Astrocyte (in vitro differentiated cells and primary cell): ENCODE measurements around the gene FXYD7. TPM values are rescaled to one million over a fixed set of nuclear protein-coding genes. Genes with fewer than 3 reads are reported as not detected.

Experiments
- DNase-seq: peaks from one replicate; pipeline ENCODE4 v3.0.0-alpha.2; 2010; ENCODE audit warnings: low read depth
- FAIRE-seq: peaks from 2 replicates; lab custom pipeline; 2011; peaks lifted over from hg19 to GRCh38; lab: Jason Lieb, UNC
- H2AFZ ChIP-seq: 2 replicates; pipeline ENCODE4 v1.6.0; 2012; ENCODE audit warnings: low read depth, low read length, inconsistent platforms
- H3K27ac ChIP-seq: 2 replicates; pipeline ENCODE4 v1.5.1; 2011; ENCODE audit warnings: low read depth, low read length, inconsistent platforms
- H3K27me3 ChIP-seq: 2 replicates; pipeline ENCODE4 v1.6.0; 2011; ENCODE audit warnings: low read length, inconsistent platforms; ENCODE audit not compliant: insufficient read depth
- H3K36me3 ChIP-seq: 2 replicates; pipeline ENCODE4 v1.5.1; 2011; ENCODE audit warnings: low read length, inconsistent platforms; ENCODE audit not compliant: insufficient read depth
- H3K4me1 ChIP-seq: 2 replicates; pipeline ENCODE4 v1.5.1; 2011; ENCODE audit warnings: low read length, inconsistent platforms; ENCODE audit not compliant: insufficient read depth
- H3K4me2 ChIP-seq: 2 replicates; pipeline ENCODE4 v1.6.0; 2012; ENCODE audit warnings: low read length, inconsistent platforms
- H3K4me3 ChIP-seq: 2 replicates; pipeline ENCODE4 v1.5.1; 2011; ENCODE audit warnings: low read depth, mild to moderate bottlenecking, low read length, inconsistent platforms; ENCODE audit not compliant: insufficient read depth
- H3K79me2 ChIP-seq: 2 replicates; pipeline ENCODE4 v1.6.0; 2012; ENCODE audit warnings: mild to moderate bottlenecking, low read length, inconsistent platforms; ENCODE audit not compliant: insufficient read depth
- H3K9ac ChIP-seq: 2 replicates; pipeline ENCODE4 v1.6.0; 2012; ENCODE audit warnings: mild to moderate bottlenecking, low read length, inconsistent platforms
- H3K9me3 ChIP-seq: 2 replicates; pipeline ENCODE4 v1.5.1; 2012; ENCODE audit warnings: low read depth, mild to moderate bottlenecking, low read length, inconsistent platforms; ENCODE audit not compliant: insufficient read depth
- H4K20me1 ChIP-seq: 2 replicates; pipeline ENCODE4 v1.6.0; 2012; ENCODE audit warnings: low read length, inconsistent platforms; ENCODE audit not compliant: insufficient read depth
- H3K27ac Mint-ChIP-seq: one replicate; pipeline ENCODE4 v1.8.0; 2021; ENCODE audit warnings: mild to moderate bottlenecking, mixed read lengths; ENCODE audit not compliant: unreplicated experiment
- H3K27me3 Mint-ChIP-seq: one replicate; pipeline ENCODE4 v1.8.0; 2021; ENCODE audit warnings: low read depth, mixed read lengths; ENCODE audit not compliant: unreplicated experiment
- H3K36me3 Mint-ChIP-seq: one replicate; pipeline ENCODE4 v1.8.0; 2021; ENCODE audit warnings: low read depth, mixed read lengths; ENCODE audit not compliant: unreplicated experiment
- H3K4me1 Mint-ChIP-seq: one replicate; pipeline ENCODE4 v1.8.0; 2021; ENCODE audit warnings: low read depth, mixed read lengths; ENCODE audit not compliant: unreplicated experiment
- H3K4me3 Mint-ChIP-seq: one replicate; pipeline ENCODE4 v1.8.0; 2021; ENCODE audit warnings: mild to moderate bottlenecking, moderate library complexity, mixed read lengths; ENCODE audit not compliant: unreplicated experiment
- H3K9me3 Mint-ChIP-seq: one replicate; pipeline ENCODE4 v1.8.0; 2021; ENCODE audit warnings: mild to moderate bottlenecking, mixed read lengths; ENCODE audit not compliant: unreplicated experiment
- CTCF ChIP-seq: IDR thresholded peaks from 2 replicates; pipeline ENCODE4 v1.5.1; 2011; ENCODE audit warnings: low read depth, mild to moderate bottlenecking, inconsistent platforms, low read length, moderate library complexity; ENCODE audit not compliant: insufficient read depth
- EZH2 ChIP-seq: IDR thresholded peaks from 2 replicates; pipeline ENCODE4 v1.6.1; 2012; ENCODE audit warnings: mild to moderate bottlenecking, low read length, inconsistent platforms; ENCODE audit not compliant: insufficient read depth
- total RNA-seq: library from RNA; stranded (reverse); gene quantifications from 2 replicates; pipeline ENCODE4 v1.2.1, GENCODE V29; 2021

The FXYD7 gene
- total RNA-seq, 1 donor from 2014 or later, result not detected

- Histone ChIP-seq H3K27me3 (no peaks in the 10 kb centered on the region), H3K9ac (no peak overlapping the region), H3K27ac (no peak overlapping the region), H3K4me3 (no peak overlapping the region), H3K36me3 (no peaks in the 10 kb centered on the region), H3K9me3 (no peaks in the 10 kb centered on the region), H3K79me2 (no peaks in the 10 kb centered on the region), H2AFZ (no peak overlapping the region), H3K4me1 (peaks cover 6% of the 10 kb centered on the region), H4K20me1 (no peaks in the 10 kb centered on the region), H3K4me2 (no peak overlapping the region)
- FAIRE-seq (no peak), DNase-seq (no peak)
- peaks cover 1% of the 10 kb centered on the region for H3K4me1 Mint-ChIP-seq
- peaks cover 2% of the 10 kb centered on the region for H3K9me3 Mint-ChIP-seq
- no peak overlapping the region for H3K4me3 Mint-ChIP-seq
- H3K27me3 Mint-ChIP-seq, result peaks cover 27% of the 10 kb centered on the region
- no peak for TF ChIP-seq EZH2
- TF ChIP-seq CTCF, result no peak
- no peak overlapping the region for H3K27ac Mint-ChIP-seq
- no peaks in the 10 kb centered on the region for H3K36me3 Mint-ChIP-seq
These were observed 25.9 kb upstream of the FXYD7 start for GRCh38 chr19:35117116-35117515.

- Mint-ChIP-seq H3K4me3 (no peak overlapping the region), H3K36me3 (no peaks in the 10 kb centered on the region), H3K27me3 (peaks cover 27% of the 10 kb centered on the region), H3K9me3 (peaks cover 2% of the 10 kb centered on the region), H3K4me1 (peaks cover 1% of the 10 kb centered on the region), H3K27ac (no peak overlapping the region)
- no peak for FAIRE-seq
- no peak overlapping the region for H3K4me2 ChIP-seq
- H3K79me2 ChIP-seq, result no peaks in the 10 kb centered on the region
- H3K27ac ChIP-seq, result no peak overlapping the region
- H3K4me1 ChIP-seq, result peaks cover 6% of the 10 kb centered on the region
- no peaks in the 10 kb centered on the region for H3K27me3 ChIP-seq
- H4K20me1 ChIP-seq, result no peaks in the 10 kb centered on the region
- H3K36me3 ChIP-seq, result no peaks in the 10 kb centered on the region
- DNase-seq, result no peak
- H3K4me3 ChIP-seq, result no peak overlapping the region
- H3K9me3 ChIP-seq, result no peaks in the 10 kb centered on the region
- no peak overlapping the region for H3K9ac ChIP-seq
- H2AFZ ChIP-seq, result no peak overlapping the region
- TF ChIP-seq EZH2, result no peak
- TF ChIP-seq CTCF, result no peak
These were observed 25.3 kb upstream of the FXYD7 start for GRCh38 chr19:35117799-35118198.

GRCh38 chr19:35118268-35119020 is 24.6 kb upstream of the FXYD7 start:
- Histone ChIP-seq H2AFZ (no peak overlapping the region), H3K9ac (no peak overlapping the region), H3K4me2 (no peak overlapping the region), H3K27me3 (no peaks in the 10 kb centered on the region), H3K4me1 (peaks cover 6% of the 10 kb centered on the region), H3K36me3 (no peaks in the 10 kb centered on the region), H3K79me2 (no peaks in the 10 kb centered on the region), H3K9me3 (no peaks in the 10 kb centered on the region), H4K20me1 (no peaks in the 10 kb centered on the region), H3K4me3 (no peak overlapping the region), H3K27ac (no peak overlapping the region)
- FAIRE-seq (no peak), DNase-seq (no peak)
- Mint-ChIP-seq H3K27me3 (peaks cover 30% of the 10 kb centered on the region), H3K27ac (no peak overlapping the region), H3K9me3 (peaks cover 2% of the 10 kb centered on the region), H3K4me1 (peaks cover 1% of the 10 kb centered on the region), H3K4me3 (no peak overlapping the region), H3K36me3 (no peaks in the 10 kb centered on the region)
- TF ChIP-seq EZH2, result no peak
- TF ChIP-seq CTCF, result no peak
